Esophagus squamous epithelium (tissue), 5 donors: Measurements from ENCODE around the gene GPR78. TPM values are rescaled to one million over a fixed set of nuclear protein-coding genes. Genes with fewer than 3 reads are reported as not detected.

ENCODE experiments used
- DNase-seq: peaks from one replicate; lab custom pipeline; 2025; lab: John Stamatoyannopoulos, UW
- H3K27ac ChIP-seq, 4 donors: fragments of 200-600 bp; sonication (generic); one replicate each; pipeline ENCODE4 v1.5.1; 2016 to 2019; ENCODE audit warnings: mild to moderate bottlenecking in 1 of 4
- H3K27me3 ChIP-seq, 4 donors: fragments of 200-600 bp; sonication (generic); 1 replicate in 3 of 4; 2 replicates in 1 of 4; pipeline versions ENCODE4 v1.5.1 to v1.6.0; 2017 to 2021; ENCODE audit warnings: antibody characterized with exemption in 1 of 4
- H3K36me3 ChIP-seq, 3 donors: fragments of 200-600 bp; sonication (generic); one replicate each; pipeline ENCODE4 v1.5.1; 2016 to 2019
- H3K4me1 ChIP-seq, 3 donors: fragments of 200-600 bp; sonication (generic); one replicate each; pipeline ENCODE4 v1.5.1; 2017 to 2019
- H3K4me3 ChIP-seq, 4 donors: fragments of 200-600 bp; sonication (generic); 1 replicate in 3 of 4; 2 replicates in 1 of 4; pipeline ENCODE4 v1.5.1; 2016 to 2019; ENCODE audit warnings: mild to moderate bottlenecking in 2 of 4, moderate library complexity in 1 of 4
- H3K9me3 ChIP-seq, 3 donors: fragments of 200-600 bp; sonication (generic); one replicate each; pipeline ENCODE4 v1.5.1; 2016 to 2019
- CTCF ChIP-seq, 6 experiments: fragments of 450-650 bp in 4 of 6; fragments of 200-600 bp in 2 of 6; sonication (generic) in 2 of 6; IDR thresholded peaks; one replicate each; pipeline ENCODE4 v1.5.1; 2016 to 2019; ENCODE audit warnings: antibody characterized with exemption in 6 of 6, mild to moderate bottlenecking in 4 of 6, moderate library complexity in 4 of 6
- POLR2A ChIP-seq, 4 donors: fragments of 450-650 bp; IDR thresholded peaks; one replicate each; pipeline ENCODE4 v1.6.1; 2017; ENCODE audit warnings: antibody characterized with exemption in 4 of 4, mild to moderate bottlenecking in 4 of 4, moderate library complexity in 3 of 4
- WGBS, 2 donors: methylation state at CpG; one replicate each; pipeline ENCODE4 v1.1.5; 2018; 5-methylcytosine and 5-hydroxymethylcytosine counted together
- intact Hi-C: fragments of 100-400 bp; cut with DNase I; formaldehyde crosslinking; loops from one replicate; pipeline ENCODE4 v1.15.0; 2022
- total RNA-seq, 4 donors: library from RNA; depleted of rRNA; stranded (reverse); fragments of >200 nt; gene quantifications; one replicate each; pipeline ENCODE4 v1.1.0, GENCODE V29; 2016
- donor health status: DM: yes; HTN: yes; CAD: no.

Gene GPR78
- total RNA-seq, 4 donors from 2014 or later, result 2.5 to 8.3 (median 3.1) TPM

GRCh38 chr4:8612646-8613045 lies 32.5 kb downstream of the GPR78 start:
- H3K27me3 ChIP-seq, result peaks cover 0 to 18% (median 0%) of the 10 kb centered on the region in 4 donors
- DNase-seq, result no peak
- WGBS, 2 donors, result 85% methylated on average over 8 of the region's 8 CpGs; no CpG with 5 or more reads in 1 of the 2 donors
- H3K4me1 ChIP-seq, result peaks cover 0 to 9% (median 2%) of the 10 kb centered on the region in 3 donors
- H3K36me3 ChIP-seq, result no peaks in the 10 kb centered on the region
- H3K4me3 ChIP-seq, result no peak overlapping the region
- intact Hi-C loops, result no loop called here
- no peak for TF ChIP-seq CTCF (IDR thresholded peaks at IDR 0.05)
- TF ChIP-seq POLR2A (IDR thresholded peaks at IDR 0.05), result no peak
- no peak overlapping the region for H3K27ac ChIP-seq
- H3K9me3 ChIP-seq, result no peaks in the 10 kb centered on the region

DNA sequence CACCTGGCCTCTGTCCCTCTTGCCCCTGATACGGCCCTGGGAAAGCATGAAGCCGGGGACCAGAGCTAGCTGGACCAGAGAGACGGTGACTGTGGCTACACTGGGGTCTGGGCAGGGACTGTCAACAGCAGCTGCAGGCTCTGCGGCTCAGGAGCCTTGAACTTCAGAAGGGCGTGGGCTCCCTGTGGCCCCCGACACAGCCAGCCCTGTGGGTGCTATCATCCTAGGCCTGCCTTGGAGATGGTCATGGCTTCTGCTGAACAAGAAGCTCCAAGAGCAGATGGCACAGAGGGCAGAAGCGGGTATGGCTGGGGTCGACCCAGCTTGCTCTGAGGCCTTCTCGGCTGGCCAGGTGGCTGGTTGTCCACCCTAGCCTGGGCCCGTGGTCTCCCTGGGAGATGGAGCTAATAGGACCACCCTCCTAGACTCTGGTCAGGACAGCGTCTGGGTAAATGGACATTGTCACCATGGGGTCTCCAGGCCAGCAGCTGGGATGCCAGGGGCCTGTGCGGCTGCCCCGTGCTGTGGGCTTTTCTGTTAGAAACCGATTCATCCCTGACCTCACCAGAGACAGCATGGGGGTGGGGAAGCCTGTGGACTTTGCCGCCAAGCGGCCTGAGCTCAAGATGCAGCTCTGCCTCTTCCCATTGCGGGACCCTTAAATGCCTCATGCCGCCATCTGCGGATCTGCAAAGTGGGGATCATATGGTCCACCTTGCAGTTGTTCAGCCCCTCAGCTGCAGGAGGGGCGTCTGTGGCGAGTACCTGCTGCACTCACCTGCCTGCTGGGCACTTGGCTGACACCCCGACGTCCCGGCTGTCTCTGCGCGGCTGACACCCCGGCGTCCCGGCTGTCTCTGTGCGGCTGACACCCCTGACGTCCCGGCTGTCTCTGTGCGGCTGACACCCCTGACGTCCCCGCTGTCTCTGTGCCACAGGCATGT lies 33.5 kb downstream of the GPR78 start:
- Histone ChIP-seq H3K27ac (no peak overlapping the region), H3K36me3 (no peaks in the 10 kb centered on the region), H3K4me1 (peaks cover 0 to 6% (median 0%) of the 10 kb centered on the region in 3 donors), H3K9me3 (no peaks in the 10 kb centered on the region), H3K4me3 (no peak overlapping the region), H3K27me3 (peaks cover 0 to 18% (median 0%) of the 10 kb centered on the region in 4 donors)
- no peak for DNase-seq
- no peak for TF ChIP-seq CTCF (IDR thresholded peaks at IDR 0.05)
- no peak for TF ChIP-seq POLR2A (IDR thresholded peaks at IDR 0.05)
- WGBS, 2 donors, result 82 to 91% methylated on average over 11 to 21 of the region's 35 CpGs
- intact Hi-C loops, result no loop called here

- Histone ChIP-seq H3K27me3 (peaks cover 0 to 19% (median 0%) of the 10 kb centered on the region in 4 donors), H3K9me3 (no peaks in the 10 kb centered on the region), H3K27ac (no peak overlapping the region), H3K4me3 (no peak overlapping the region), H3K4me1 (peaks cover 0 to 6% (median 0%) of the 10 kb centered on the region in 3 donors), H3K36me3 (no peaks in the 10 kb centered on the region)
- WGBS, 2 donors, result 70 to 71% methylated on average over 9 to 14 of the region's 22 CpGs
- TF ChIP-seq CTCF (IDR thresholded peaks at IDR 0.05) (no peak), POLR2A (IDR thresholded peaks at IDR 0.05) (no peak)
- intact Hi-C loops, result no loop called here
- DNase-seq, result no peak
Observed at GRCh38 chr4:8614365-8615193, 34.4 kb downstream of the GPR78 start.

GRCh38 chr4:8615366-8615765 lies 35.2 kb downstream of the GPR78 start:
- H3K4me1 ChIP-seq, result peaks cover 0 to 6% (median 0%) of the 10 kb centered on the region in 3 donors
- H3K27me3 ChIP-seq, result peaks cover 0 to 19% (median 0%) of the 10 kb centered on the region in 4 donors
- no peaks in the 10 kb centered on the region for H3K9me3 ChIP-seq
- no peak for DNase-seq
- no peak overlapping the region for H3K4me3 ChIP-seq
- no peak overlapping the region for H3K27ac ChIP-seq
- intact Hi-C loops, result no loop called here
- TF ChIP-seq POLR2A (IDR thresholded peaks at IDR 0.05) (no peak), CTCF (IDR thresholded peaks at IDR 0.05) (no peak)
- H3K36me3 ChIP-seq, result no peaks in the 10 kb centered on the region
- WGBS, 2 donors, result 73 to 86% methylated on average over 4 to 6 of the region's 13 CpGs
